VCaP (cell line): ENCODE data around the gene UNG.

Source experiments
- H3K27ac ChIP-seq: fragments of 450-650 bp; 2 replicates; pipeline ENCODE4 v1.5.1; 2017
- CTCF ChIP-seq: fragments of 450-650 bp; conservative IDR thresholded peaks from 2 replicates; pipeline ENCODE4 v1.5.1; 2017; ENCODE audit warnings: mild to moderate bottlenecking, moderate library complexity

Gene UNG

GRCh38 chr12:109092497-109093021, 4.8 kb upstream of the UNG start:
- peak overlapping the region; percentile 75 for H3K27ac ChIP-seq
- no peak for TF ChIP-seq CTCF

GRCh38 chr12:109093022-109093918, 4.1 kb upstream of the UNG start, which contains the start of gene ALKBH2:
Gene ALKBH2, minus strand, starts transcription at chr12:109093472. Its CDS starts 686 bp downstream, at chr12:109092786.
- peak; percentile 99 for TF ChIP-seq CTCF
- H3K27ac ChIP-seq, result peak within 1 kb of the TSS; percentile 75

GRCh38 chr12:109097140-109097434, 310 bp upstream of the UNG start:
- TF ChIP-seq CTCF, result no peak

GRCh38 chr12:109098183-109098604, 797 bp downstream of the UNG start:
- TF ChIP-seq CTCF, result no peak
- peak overlapping the region; percentile 93 for H3K27ac ChIP-seq

More at GRCh38 chr12:109097140-109097434, 310 bp upstream of the UNG start:
- H3K27ac ChIP-seq, result peak overlapping the region; percentile 93

GRCh38 chr12:109098651-109099050, 1.3 kb downstream of the UNG start:
- no peak for TF ChIP-seq CTCF
- H3K27ac ChIP-seq, result peak overlapping the region; percentile 93

GRCh38 chr12:109099431-109100020, 2.1 kb downstream of the UNG start:
- H3K27ac ChIP-seq, result peak overlapping the region; percentile 93

More at GRCh38 chr12:109099431-109100020, 2.1 kb downstream of the UNG start:
- no peak for TF ChIP-seq CTCF
